Ureter (tissue), 1 donor: ENCODE data around the gene TMEM140. TPM values are rescaled to one million over a fixed set of nuclear protein-coding genes. Genes with fewer than 3 reads are reported as not detected.

Experiments used
- DNase-seq: peaks from one replicate; pipeline ENCODE4 v3.0.0-alpha.2; 2020; ENCODE audit warnings: low spot score
- total RNA-seq: library from RNA; stranded (reverse); gene quantifications from one replicate; pipeline ENCODE4 v1.2.4, GENCODE V29; 2023
- donor health status: DM: yes; HTN: yes; CAD: no.

TMEM140 gene
- total RNA-seq, 1 donor from 2014 or later, result 11.6 TPM

GRCh38 chr7:135174941-135175340, 27.1 kb downstream of the TMEM140 start:
- DNase-seq, result peak; percentile 2

- no peak for DNase-seq
These were observed 28.1 kb downstream of the TMEM140 start for GRCh38 chr7:135175931-135176330.

- peak; percentile 4 for DNase-seq
These were observed 29.3 kb downstream of the TMEM140 start for GRCh38 chr7:135177028-135177696.

GRCh38 chr7:135178364-135178763, 30.5 kb downstream of the TMEM140 start:
- DNase-seq, result peak; percentile 13

GRCh38 chr7:135179321-135179925, 31.6 kb downstream of the TMEM140 start:
- DNase-seq, result peak; percentile 15

- DNase-seq, result no peak
These were observed 32.2 kb downstream of the TMEM140 start for GRCh38 chr7:135180122-135180521.

GRCh38 chr7:135181261-135181928, 33.5 kb downstream of the TMEM140 start:
- no peak for DNase-seq

GRCh38 chr7:135181929-135182678, 34.2 kb downstream of the TMEM140 start:
- no peak for DNase-seq

- DNase-seq, result no peak
These were observed 35.6 kb downstream of the TMEM140 start for GRCh38 chr7:135183478-135183877.

- no peak for DNase-seq
These were observed 36.5 kb downstream of the TMEM140 start for GRCh38 chr7:135184254-135184841.

- no peak for DNase-seq
These were observed 37.8 kb downstream of the TMEM140 start for GRCh38 chr7:135185471-135186260.

GRCh38 chr7:135186261-135186540, 38.3 kb downstream of the TMEM140 start:
- no peak for DNase-seq

- no peak for DNase-seq
These were observed 39.0 kb downstream of the TMEM140 start for GRCh38 chr7:135186841-135187253.

GRCh38 chr7:135188298-135188984, 40.6 kb downstream of the TMEM140 start:
- DNase-seq, result no peak

GRCh38 chr7:135189221-135189662, 41.4 kb downstream of the TMEM140 start:
- no peak for DNase-seq

GRCh38 chr7:135189961-135190360, 42.1 kb downstream of the TMEM140 start:
- DNase-seq, result no peak

- DNase-seq, result no peak
These were observed 42.8 kb downstream of the TMEM140 start for GRCh38 chr7:135190703-135191102.

- DNase-seq, result no peak
These were observed 45.2 kb downstream of the TMEM140 start for GRCh38 chr7:135192914-135193536.

GRCh38 chr7:135193615-135194081, 45.8 kb downstream of the TMEM140 start:
- no peak for DNase-seq

- DNase-seq, result no peak
These were observed 46.7 kb downstream of the TMEM140 start for GRCh38 chr7:135194494-135195095.
